HL-60 (cell line): Measurements from ENCODE around the gene CENPV.

Source experiments
- CTCF ChIP-seq: IDR thresholded peaks from one replicate; pipeline ENCODE4 v1.5.1; 2011; ENCODE audit warnings: low read length, control low read depth, inconsistent platforms; ENCODE audit not compliant: insufficient read depth
- POLR2AphosphoS5 ChIP-seq: IDR thresholded peaks from 2 replicates; pipeline ENCODE4 v1.6.1; 2012; ENCODE audit warnings: low read depth
- TF ChIP-seq, protein P1 (sequence below): IDR thresholded peaks from 2 replicates; pipeline ENCODE4 v1.6.1; 2012; ENCODE audit warnings: low read depth; ENCODE audit not compliant: insufficient replicate concordance

- TF ChIP-seq CTCF, result no peak
- no peak for TF ChIP-seq POLR2AphosphoS5
- TF ChIP-seq, protein P1, sequence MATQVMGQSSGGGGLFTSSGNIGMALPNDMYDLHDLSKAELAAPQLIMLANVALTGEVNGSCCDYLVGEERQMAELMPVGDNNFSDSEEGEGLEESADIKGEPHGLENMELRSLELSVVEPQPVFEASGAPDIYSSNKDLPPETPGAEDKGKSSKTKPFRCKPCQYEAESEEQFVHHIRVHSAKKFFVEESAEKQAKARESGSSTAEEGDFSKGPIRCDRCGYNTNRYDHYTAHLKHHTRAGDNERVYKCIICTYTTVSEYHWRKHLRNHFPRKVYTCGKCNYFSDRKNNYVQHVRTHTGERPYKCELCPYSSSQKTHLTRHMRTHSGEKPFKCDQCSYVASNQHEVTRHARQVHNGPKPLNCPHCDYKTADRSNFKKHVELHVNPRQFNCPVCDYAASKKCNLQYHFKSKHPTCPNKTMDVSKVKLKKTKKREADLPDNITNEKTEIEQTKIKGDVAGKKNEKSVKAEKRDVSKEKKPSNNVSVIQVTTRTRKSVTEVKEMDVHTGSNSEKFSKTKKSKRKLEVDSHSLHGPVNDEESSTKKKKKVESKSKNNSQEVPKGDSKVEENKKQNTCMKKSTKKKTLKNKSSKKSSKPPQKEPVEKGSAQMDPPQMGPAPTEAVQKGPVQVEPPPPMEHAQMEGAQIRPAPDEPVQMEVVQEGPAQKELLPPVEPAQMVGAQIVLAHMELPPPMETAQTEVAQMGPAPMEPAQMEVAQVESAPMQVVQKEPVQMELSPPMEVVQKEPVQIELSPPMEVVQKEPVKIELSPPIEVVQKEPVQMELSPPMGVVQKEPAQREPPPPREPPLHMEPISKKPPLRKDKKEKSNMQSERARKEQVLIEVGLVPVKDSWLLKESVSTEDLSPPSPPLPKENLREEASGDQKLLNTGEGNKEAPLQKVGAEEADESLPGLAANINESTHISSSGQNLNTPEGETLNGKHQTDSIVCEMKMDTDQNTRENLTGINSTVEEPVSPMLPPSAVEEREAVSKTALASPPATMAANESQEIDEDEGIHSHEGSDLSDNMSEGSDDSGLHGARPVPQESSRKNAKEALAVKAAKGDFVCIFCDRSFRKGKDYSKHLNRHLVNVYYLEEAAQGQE, result no peak
These were observed 4.7 kb downstream of the CENPV start for GRCh38 chr17:16348586-16348985.
